GM12878 (cell line): ENCODE data around the gene CDC42BPB. TPM values are rescaled to one million over a fixed set of nuclear protein-coding genes. Genes with fewer than 3 reads are reported as not detected.

ENCODE experiments used
- ATAC-seq: fragments of 200-7000 bp; cut with Tn5 transposase; 3 replicates; pipeline ENCODE4 v1.9.1; 2020; ENCODE audit warnings: mild to moderate bottlenecking, moderate library complexity
- BruUV-seq: library from RNA; stranded (reverse); fragments of 400-500 nt; replicated peaks from 2 replicates; lab custom pipeline; 2021; lab: Mats Ljungman, UMichigan
- CTCF ChIA-PET: fragments of 300-600 bp; sonication (Branson Sonifier 250); formaldehyde crosslinking; extraction: SDS; loops from one replicate; lab custom pipeline; 2021; ENCODE audit warnings: inconsistent platforms; lab: Yijun Ruan, JAX
- POLR2A ChIA-PET: fragments of 350-600 bp; formaldehyde crosslinking; extraction: SDS; loops from one replicate; lab custom pipeline; 2021; ENCODE audit warnings: inconsistent platforms; lab: Charles Lee
- RAD21 ChIA-PET: fragments of 300-600 bp; sonication (Branson Sonifier 250); formaldehyde crosslinking; loops from one replicate; lab custom pipeline; 2023; ENCODE audit warnings: antibody characterized with exemption; ENCODE audit not compliant: unreplicated experiment; lab: Charles Lee
- SMC1A ChIA-PET: fragments of 300-600 bp; sonication (Branson Sonifier 250); formaldehyde crosslinking; loops from one replicate; lab custom pipeline; 2023; ENCODE audit not compliant: unreplicated experiment, uncharacterized antibody; lab: Charles Lee
- DNase-seq: peaks from one replicate; pipeline ENCODE4 v3.0.0-alpha.2; 2011; ENCODE audit warnings: low read depth, low spot score
- FAIRE-seq: peaks from 3 replicates; lab custom pipeline; 2011; peaks lifted over from hg19 to GRCh38; lab: Jason Lieb, UNC
- H2AFZ ChIP-seq: 2 replicates; pipeline ENCODE4 v1.6.0; 2011; ENCODE audit warnings: low read depth, low read length, control low read depth; ENCODE audit not compliant: control insufficient read depth
- H3K27ac ChIP-seq: 2 replicates; pipeline ENCODE4 v1.5.1; 2011; ENCODE audit warnings: control low read depth; ENCODE audit not compliant: control insufficient read depth, insufficient read depth
- H3K27me3 ChIP-seq, 2 experiments: replicated peaks in 1 of 2; 2 replicates each; pipeline versions ENCODE4 v1.6.0 to v1.6.1; 2011; ENCODE audit warnings: low read length in 1 of 2; ENCODE audit not compliant: control insufficient read depth in 2 of 2, insufficient read depth in 2 of 2
- H3K36me3 ChIP-seq, 2 experiments: 2 replicates each; pipeline ENCODE4 v1.5.1; 2011; ENCODE audit warnings: low read length in 1 of 2; ENCODE audit not compliant: control insufficient read depth in 2 of 2, insufficient read depth in 2 of 2
- H3K4me1 ChIP-seq: 2 replicates; pipeline ENCODE4 v1.6.1; 2011; ENCODE audit warnings: mild to moderate bottlenecking, low read length, moderate library complexity, mixed read lengths; ENCODE audit not compliant: control insufficient read depth, insufficient read depth
- H3K4me2 ChIP-seq: 2 replicates; pipeline ENCODE4 v1.6.0; 2011; ENCODE audit warnings: control low read depth; ENCODE audit not compliant: control insufficient read depth, insufficient read depth
- H3K4me3 ChIP-seq: fragments of 200-600 bp; sonication (generic); 2 replicates; pipeline ENCODE4 v1.5.1; 2016
- H3K79me2 ChIP-seq: 2 replicates; pipeline ENCODE4 v1.6.0; 2011; ENCODE audit warnings: low read length; ENCODE audit not compliant: control insufficient read depth, insufficient read depth
- H3K9ac ChIP-seq: 2 replicates; pipeline ENCODE4 v1.8.0; 2011; ENCODE audit warnings: low read length, control low read depth, mixed read lengths; ENCODE audit not compliant: control insufficient read depth, insufficient read depth
- H3K9me3 ChIP-seq: replicated peaks from 3 replicates; pipeline ENCODE4 v1.5.1; 2011; ENCODE audit warnings: mild to moderate bottlenecking, low read length; ENCODE audit not compliant: control insufficient read depth, insufficient read depth
- H4K20me1 ChIP-seq: 2 replicates; pipeline ENCODE4 v1.6.0; 2011; ENCODE audit not compliant: control insufficient read depth, insufficient read depth
- CEBPZ ChIP-seq: fragments of 150-350 bp; IDR thresholded peaks from 2 replicates; pipeline ENCODE4 v1.6.1; 2016; ENCODE audit warnings: low read depth, low read length
- CHD1 ChIP-seq: IDR thresholded peaks from 2 replicates; pipeline ENCODE4 v1.6.1; 2012; ENCODE audit warnings: low read depth, low read length, improper control_type of control experiment
- CREM ChIP-seq: IDR thresholded peaks from 2 replicates; pipeline ENCODE4 v1.6.1; 2014; ENCODE audit warnings: antibody characterized with exemption, low read depth
- DPF2 ChIP-seq: fragments of 450-650 bp; IDR thresholded peaks from 2 replicates; pipeline ENCODE4 v1.6.1; 2017; ENCODE audit warnings: mild to moderate bottlenecking
- EED ChIP-seq: sonication (generic); IDR thresholded peaks from 2 replicates; pipeline ENCODE4 v1.6.1; 2016; ENCODE audit warnings: antibody characterized with exemption, low read depth
- ETV6 ChIP-seq, 2 experiments: fragments of 450-650 bp in 1 of 2; IDR thresholded peaks in 1 of 2; conservative IDR thresholded peaks in 1 of 2; 2 replicates each; pipeline ENCODE4 v1.6.1; 2014; ENCODE audit warnings: antibody characterized with exemption in 1 of 2, borderline replicate concordance in 1 of 2, low read depth in 1 of 2, mild to moderate bottlenecking in 1 of 2, moderate library complexity in 1 of 2
- EZH2 ChIP-seq: IDR thresholded peaks from 2 replicates; pipeline ENCODE4 v1.6.1; 2012; ENCODE audit warnings: low read depth, mild to moderate bottlenecking, control low read depth, inconsistent platforms, low read length, borderline replicate concordance; ENCODE audit not compliant: control insufficient read depth
- IKZF1 ChIP-seq: fragments of 450-650 bp; conservative IDR thresholded peaks from 2 replicates; pipeline ENCODE4 v1.6.1; 2017; ENCODE audit warnings: antibody characterized with exemption, mild to moderate bottlenecking
- IKZF2 ChIP-seq, 2 experiments: fragments of 450-650 bp; IDR thresholded peaks; 2 replicates each; pipeline ENCODE4 v1.6.1; 2017; ENCODE audit warnings: mild to moderate bottlenecking in 2 of 2, moderate library complexity in 2 of 2
- JUNB ChIP-seq: IDR thresholded peaks from 2 replicates; pipeline ENCODE4 v1.6.1; 2016; ENCODE audit warnings: antibody characterized with exemption, mild to moderate bottlenecking
- NFIC ChIP-seq: IDR thresholded peaks from 2 replicates; pipeline ENCODE4 v1.6.1; 2012; ENCODE audit warnings: low read depth, mild to moderate bottlenecking, inconsistent platforms, low read length, moderate library complexity
- POLR2A ChIP-seq: IDR thresholded peaks from 2 replicates; pipeline ENCODE4 v1.6.1; 2011; ENCODE audit warnings: low read depth, mild to moderate bottlenecking, low read length
- RCOR1 ChIP-seq: conservative IDR thresholded peaks from 2 replicates; pipeline ENCODE4 v1.6.1; 2012; ENCODE audit warnings: low read depth, low read length, improper control_type of control experiment
- RUNX3 ChIP-seq: IDR thresholded peaks from 2 replicates; pipeline ENCODE4 v1.6.1; 2012; ENCODE audit warnings: low read length, inconsistent platforms
- SPI1 ChIP-seq: IDR thresholded peaks from 2 replicates; pipeline ENCODE4 v1.6.1; 2011; ENCODE audit warnings: low read depth, mild to moderate bottlenecking, low read length, moderate library complexity, borderline replicate concordance; ENCODE audit not compliant: insufficient read depth
- SUZ12 ChIP-seq: fragments of 200-600 bp; sonication (generic); IDR thresholded peaks from one replicate; pipeline ENCODE4 v1.6.1; 2018; ENCODE audit warnings: antibody characterized with exemption, mild to moderate bottlenecking; ENCODE audit not compliant: unreplicated experiment
- WGBS: methylation state at CpG from one replicate; pipeline ENCODE4 v1.1.6; 2016; ENCODE audit warnings: low lambda C conversion rate; ENCODE audit not compliant: insufficient replicate concordance, insufficient coverage; ENCODE audit errors: missing lambda C conversion rate; 5-methylcytosine and 5-hydroxymethylcytosine counted together
- in situ Hi-C: fragments of 300-500 bp; cut with MboI; formaldehyde crosslinking; loops from 9 replicates; pipeline ENCODE4 v1.14.3; 2018; ENCODE audit warnings: mixed read lengths
- intact Hi-C: fragments of 100-400 bp; cut with micrococcal nuclease; formaldehyde crosslinking; loops from one replicate; pipeline ENCODE4 v1.14.2; 2022; ENCODE audit not compliant: unreplicated experiment
- polyA plus RNA-seq, 11 experiments: library from polyadenylated mRNA; depleted of rRNA in 4 of 11; unstranded in 6 of 11; stranded (reverse) in 5 of 11; fragments of >200 nt; fragmentation: Nextera tagmentation in 4 of 11; fragmentation: Illumina TruSeq in 1 of 11; extraction: Ambion mirVana in 4 of 11; extraction: Trizol in 1 of 11; gene quantifications; 1 replicate in 1 of 11; 2 replicates in 10 of 11; pipeline versions ENCODE4 v1.2.1 to v1.2.3, GENCODE V29; 2011 to 2016; ENCODE audit warnings: inconsistent platforms in 2 of 11, missing spikeins in 2 of 11, low read depth in 1 of 11
- total RNA-seq, 4 experiments: library from RNA; depleted of rRNA in 3 of 4; stranded (reverse); fragments of >200 nt in 3 of 4; fragmentation: Illumina TruSeq in 1 of 4; extraction: Trizol in 1 of 4; gene quantifications; 2 replicates each; pipeline versions ENCODE4 v1.2.1 to v1.2.3, GENCODE V29; 2013 to 2021

CDC42BPB gene
- total and polyA plus RNA-seq, 10 of the 15 experiments (the other 5 are each of a cell fraction or from before 2014, with no cell fraction given): 0.42 to 22.1 (median 13.3) TPM

- Histone ChIP-seq H3K9me3 (no peaks in the 10 kb centered on the region), H3K36me3 (peaks cover 13 to 37% of the 10 kb centered on the region in 2 experiments), H2AFZ (no peak overlapping the region), H3K79me2 (peaks cover 5% of the 10 kb centered on the region), H3K4me2 (0 out of 2 replicates have a peak overlapping the region, but pooled peaks have one; percentile 9), H4K20me1 (no peaks in the 10 kb centered on the region), H3K27me3 (no peaks in the 10 kb centered on the region), H3K27ac (peak overlapping the region; percentile 6; the same call in 1 of the 2 replicates), H3K4me1 (peaks cover 21% of the 10 kb centered on the region), H3K4me3 (no peak overlapping the region), H3K9ac (no peak overlapping the region; the same call in 1 of the 2 replicates)
- peak; percentile 67 for ATAC-seq
- SMC1A ChIA-PET: interaction anchor here (1.2 kb wide), 1 partner anchor 12 kb away, joined by 3 read pairs; no protein-coding TSS in a partner anchor
- RAD21 ChIA-PET: interaction anchor here (0.9 kb wide), 1 partner anchor 198 kb away, joined by 3 read pairs; no protein-coding TSS in a partner anchor
- CTCF ChIA-PET: no interaction called here
- WGBS: 70% methylated on average over 9 of the region's 9 CpGs
- FAIRE-seq: no peak
- peak; percentile 17 for DNase-seq
- BruUV-seq: no TSS peak
- in situ Hi-C loops (no loop called here), intact Hi-C loops (no loop called here)
- POLR2A ChIA-PET: interaction anchor here (0.7 to 1.2 kb wide), 2 partner anchors 71 to 109 kb away, joined by 3 to 8 read pairs; no protein-coding TSS in a partner anchor
- no peak for TF ChIP-seq CHD1
- TF ChIP-seq POLR2A: no peak
- TF ChIP-seq IKZF1: peak; percentile 72
- TF ChIP-seq DPF2: no peak; the same call in 1 of the 2 replicates
- no peak for TF ChIP-seq RCOR1
- TF ChIP-seq EED: peak; percentile 82
- TF ChIP-seq ETV6 (conservative IDR thresholded peaks at IDR 0.05 in 1 of 2, IDR thresholded peaks at IDR 0.05 in 1 of 2; ENCODE audit: borderline replicate concordance in 1 of 2, low read depth in 1 of 2): peak in 1 of 2 experiments; percentile 21; a peak in 1 of 4 replicates
- TF ChIP-seq NFIC: peak; percentile 52; the same call in 1 of the 2 replicates
- TF ChIP-seq CREM: peak; percentile 24; the same call in 1 of the 2 replicates
- no peak for TF ChIP-seq SPI1
- TF ChIP-seq RUNX3: peak; percentile 73
- TF ChIP-seq SUZ12: no peak
- no peak for TF ChIP-seq IKZF2 (IDR thresholded peaks at IDR 0.05)
- TF ChIP-seq JUNB: 0 out of 2 replicates have a peak, but pooled peaks have one; percentile 12
- TF ChIP-seq CEBPZ: no peak
- TF ChIP-seq EZH2: no peak
These were observed 163.9 kb downstream of the CDC42BPB start for GRCh38 chr14:102893452-102893851.
